ENCODE measurements around the gene TDRD3. TPM values are rescaled to one million over a fixed set of nuclear protein-coding genes. Genes with fewer than 3 reads are reported as not detected.

TDRD3 gene
- total RNA-seq, 1 donor, result 17.3 TPM

- no peak for DNase-seq (ENCODE audit: low read depth)
- TF ChIP-seq CTCF (IDR thresholded peaks at IDR 0.05; ENCODE audit: insufficient read depth, low read depth, low read length), result no peak
- no peak overlapping the region for H3K4me3 ChIP-seq (ENCODE audit: low read depth, low read length)
These were observed 29.1 kb downstream of the TDRD3 start for GRCh38 chr13:60426075-60426474.

GRCh38 chr13:60427285-60427684 lies 30.3 kb downstream of the TDRD3 start:
- DNase-seq (ENCODE audit: low read depth), result no peak
- H3K4me3 ChIP-seq (ENCODE audit: low read depth, low read length), result no peak overlapping the region
- no peak for TF ChIP-seq CTCF (IDR thresholded peaks at IDR 0.05; ENCODE audit: insufficient read depth, low read depth, low read length)

GRCh38 chr13:60431108-60431700 lies 34.2 kb downstream of the TDRD3 start:
- H3K4me3 ChIP-seq (ENCODE audit: low read depth, low read length), result no peak overlapping the region
- DNase-seq (ENCODE audit: low read depth), result peak; percentile 71
- TF ChIP-seq CTCF (IDR thresholded peaks at IDR 0.05; ENCODE audit: insufficient read depth, low read depth, low read length), result peak; percentile 93

- DNase-seq (ENCODE audit: low read depth), result no peak
- no peak for TF ChIP-seq CTCF (IDR thresholded peaks at IDR 0.05; ENCODE audit: insufficient read depth, low read depth, low read length)
These were observed 36.5 kb downstream of the TDRD3 start for GRCh38 chr13:60433505-60433904.

GRCh38 chr13:60435762-60436374 lies 38.8 kb downstream of the TDRD3 start:
- no peak for DNase-seq (ENCODE audit: low read depth)
- no peak for TF ChIP-seq CTCF (IDR thresholded peaks at IDR 0.05; ENCODE audit: insufficient read depth, low read depth, low read length)
- H3K4me3 ChIP-seq (ENCODE audit: low read depth, low read length), result no peak overlapping the region

More at GRCh38 chr13:60433505-60433904, 36.5 kb downstream of the TDRD3 start:
- no peak overlapping the region for H3K4me3 ChIP-seq (ENCODE audit: low read depth, low read length)

- DNase-seq (ENCODE audit: low read depth), result no peak
- no peak for TF ChIP-seq CTCF (IDR thresholded peaks at IDR 0.05; ENCODE audit: insufficient read depth, low read depth, low read length)
- H3K4me3 ChIP-seq (ENCODE audit: low read depth, low read length), result no peak overlapping the region
These were observed 42.2 kb downstream of the TDRD3 start for GRCh38 chr13:60439201-60439600.

GRCh38 chr13:60441761-60442160 lies 44.7 kb downstream of the TDRD3 start:
- no peak overlapping the region for H3K4me3 ChIP-seq (ENCODE audit: low read depth, low read length)
- no peak for DNase-seq (ENCODE audit: low read depth)
- no peak for TF ChIP-seq CTCF (IDR thresholded peaks at IDR 0.05; ENCODE audit: insufficient read depth, low read depth, low read length)

Data from fibroblast of villous mesenchyme (primary cell).